EH (cell line): Measurements from ENCODE around the gene CDKN1C.

ENCODE experiments used
- DNase-seq: peaks from one replicate; pipeline ENCODE4 v3.0.0-alpha.2; 2015; ENCODE audit warnings: low read depth

The CDKN1C gene

GRCh38 chr11:2885678-2886081 lies at the start of gene CDKN1C:
CDKN1C (minus strand) TSS chr11:2885775; CDS start chr11:2885456, 319 bp downstream.
- peak; percentile 80 for DNase-seq

- no peak for DNase-seq
Measured at GRCh38 chr11:2934611-2935239, 49.1 kb upstream of the CDKN1C start.

DNA sequence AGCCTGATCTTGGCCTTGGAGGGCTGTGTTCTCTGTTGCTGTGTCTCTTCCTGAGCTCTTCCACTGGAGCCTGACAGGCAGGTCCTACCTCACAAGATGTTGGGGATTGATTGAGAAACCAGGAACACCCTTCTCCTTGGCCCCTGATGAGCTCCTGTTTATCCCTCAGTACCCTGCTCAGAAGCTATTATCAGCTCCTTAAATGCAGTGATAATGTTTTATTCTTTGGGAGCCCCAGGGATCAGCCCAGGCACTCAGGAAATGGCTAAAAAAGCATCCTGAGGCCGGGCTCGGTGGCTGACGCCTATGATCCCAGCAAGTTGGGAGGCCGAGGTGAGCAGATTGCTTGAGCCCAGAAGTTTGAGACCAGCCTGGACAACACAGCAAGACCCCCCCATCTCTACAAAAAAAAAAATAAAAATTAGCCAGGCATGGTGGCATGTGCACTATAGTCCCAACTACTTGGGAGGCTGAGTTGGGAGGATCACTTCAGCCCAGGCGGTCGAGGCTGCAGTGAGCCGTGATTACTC lies 48.5 kb upstream of the CDKN1C start:
- no peak for DNase-seq

- DNase-seq: peak; percentile 92
Measured at GRCh38 chr11:2933375-2934020, 47.9 kb upstream of the CDKN1C start.

DNA sequence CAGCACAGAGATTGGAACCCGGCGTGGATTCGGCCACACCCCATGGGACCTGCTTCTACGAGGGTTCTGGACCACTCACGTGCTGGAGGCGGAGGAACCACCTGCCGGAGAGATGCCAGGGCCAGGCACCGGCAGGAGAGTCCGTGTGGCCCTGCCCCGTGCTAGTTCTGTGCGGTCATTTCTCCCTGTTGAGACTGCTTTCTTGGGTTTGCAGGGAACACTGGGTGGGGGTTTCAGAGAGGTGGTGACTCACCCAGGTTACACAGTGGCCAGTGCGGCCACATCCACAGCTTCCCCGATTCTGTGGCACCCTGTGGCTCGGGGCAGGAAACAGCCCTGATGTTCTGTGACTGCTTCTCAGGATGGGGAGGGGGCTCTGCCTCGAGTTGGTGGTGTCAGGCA lies 47.3 kb upstream of the CDKN1C start:
- peak; percentile 67 for DNase-seq

- no peak for DNase-seq
Measured at GRCh38 chr11:2931771-2932738, 46.5 kb upstream of the CDKN1C start.

GRCh38 chr11:2931420-2931746 lies 45.8 kb upstream of the CDKN1C start:
- no peak for DNase-seq

DNA sequence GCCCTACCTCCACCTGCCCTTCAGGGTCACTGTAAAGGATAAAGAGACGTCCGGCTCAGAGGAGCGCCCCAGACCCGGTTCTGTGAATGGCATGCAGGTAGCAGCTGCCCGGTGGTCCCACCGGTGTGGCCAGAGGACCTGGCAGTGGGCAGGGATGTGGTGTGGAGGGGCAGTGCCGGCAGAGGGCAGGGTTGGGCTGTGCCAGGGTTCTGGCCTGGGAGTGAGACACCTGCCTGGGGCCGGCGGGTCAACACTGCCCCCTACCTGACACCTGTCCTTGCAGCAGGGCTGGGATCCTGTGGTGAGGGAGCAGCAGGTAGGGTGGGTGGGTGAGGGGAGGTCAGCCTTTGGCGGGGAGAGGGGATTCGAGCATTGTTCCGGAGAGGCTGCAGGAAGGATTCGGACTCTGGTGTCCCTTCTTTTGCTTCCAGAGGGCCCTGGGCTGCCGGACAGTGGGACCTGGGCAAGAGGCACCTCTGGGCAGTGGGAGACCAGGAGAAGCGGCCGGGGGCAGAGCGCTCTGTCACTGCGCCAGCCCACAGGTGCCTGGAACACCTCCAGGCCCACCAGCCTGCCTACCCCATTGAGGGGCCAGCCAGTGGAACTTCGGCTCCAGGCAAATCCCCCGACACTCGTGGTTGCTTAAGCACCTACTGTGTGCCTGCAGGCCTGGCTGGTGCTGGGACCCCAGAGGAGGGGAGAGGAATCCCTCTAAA lies 45.3 kb upstream of the CDKN1C start:
- DNase-seq: peak; percentile 57

GRCh38 chr11:2929950-2930703 lies 44.6 kb upstream of the CDKN1C start:
- DNase-seq: peak; percentile 78

DNA sequence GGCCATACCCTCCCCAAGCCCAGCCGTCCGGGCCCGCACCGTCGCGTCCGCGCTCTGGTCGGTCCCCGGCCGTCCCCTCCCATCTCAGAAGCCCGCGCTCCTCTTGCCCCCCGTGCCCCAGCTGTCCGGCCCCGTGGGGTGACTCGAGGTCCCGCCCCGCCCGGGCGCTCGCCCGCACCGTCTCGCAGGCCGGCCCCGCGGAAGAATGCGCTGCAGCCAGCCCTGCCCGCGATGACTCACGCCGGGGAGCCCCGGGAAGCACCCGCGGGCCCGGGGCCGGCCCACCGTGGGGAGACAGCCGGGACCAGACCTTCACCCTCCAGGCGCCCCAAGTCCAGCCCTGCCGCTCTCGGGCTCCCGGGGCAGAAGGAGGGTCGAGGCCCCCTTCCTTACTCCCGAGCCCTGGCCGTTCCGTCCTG lies 44.0 kb upstream of the CDKN1C start:
- DNase-seq: peak; percentile 87

DNA sequence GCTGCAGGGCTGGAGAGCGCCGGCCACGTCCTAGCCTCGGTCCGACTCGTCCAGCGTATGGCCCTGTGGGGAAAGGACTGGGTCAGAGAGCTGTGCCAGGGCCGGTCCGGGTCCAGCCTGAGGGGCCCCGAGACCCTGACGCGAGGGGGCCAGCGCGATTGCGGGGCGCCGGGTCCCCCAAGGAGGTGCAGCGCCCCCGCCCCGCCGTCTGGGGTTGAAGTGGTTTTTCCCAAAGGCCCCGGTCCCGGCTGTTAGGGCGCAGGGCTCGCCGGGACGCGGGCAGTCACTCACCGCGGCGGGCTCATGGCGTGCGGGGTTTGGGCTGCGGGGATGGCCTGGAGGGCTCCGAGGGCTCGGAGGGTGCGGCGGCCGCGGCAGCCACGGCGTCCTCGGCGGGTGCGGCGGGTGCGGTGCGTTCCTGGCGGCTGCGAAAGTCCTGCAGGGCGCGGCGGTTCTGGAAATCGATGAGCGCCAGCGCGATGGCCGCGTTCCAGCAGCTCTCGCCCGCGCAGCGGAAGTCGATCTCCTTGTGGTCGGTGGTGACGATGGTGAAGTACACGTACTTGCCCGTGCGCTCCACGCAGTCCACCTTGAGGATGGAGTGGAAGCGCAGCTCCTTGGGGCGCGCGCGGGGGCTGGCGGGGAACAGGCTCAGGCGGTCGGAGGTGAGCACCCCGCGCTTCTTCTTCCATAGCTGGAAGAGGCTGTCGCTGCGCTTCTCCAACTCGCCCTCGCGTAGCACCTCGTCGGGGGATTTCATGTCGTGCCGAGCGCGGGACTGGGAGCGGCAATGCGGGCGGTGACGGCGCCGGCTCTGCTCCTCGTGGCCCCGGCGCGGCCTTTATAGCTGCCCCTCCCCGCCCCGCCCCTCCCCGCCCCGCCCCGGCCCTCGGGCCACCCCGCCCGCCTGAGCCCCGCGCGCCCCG lies 43.3 kb upstream of the CDKN1C start, which contains the start of gene PHLDA2:
Gene PHLDA2, minus strand, starts transcription at position 816 of the 926 bp plus-strand sequence. Its CDS starts 56 bp downstream, at position 760.
- peak; percentile 79 for DNase-seq

DNA sequence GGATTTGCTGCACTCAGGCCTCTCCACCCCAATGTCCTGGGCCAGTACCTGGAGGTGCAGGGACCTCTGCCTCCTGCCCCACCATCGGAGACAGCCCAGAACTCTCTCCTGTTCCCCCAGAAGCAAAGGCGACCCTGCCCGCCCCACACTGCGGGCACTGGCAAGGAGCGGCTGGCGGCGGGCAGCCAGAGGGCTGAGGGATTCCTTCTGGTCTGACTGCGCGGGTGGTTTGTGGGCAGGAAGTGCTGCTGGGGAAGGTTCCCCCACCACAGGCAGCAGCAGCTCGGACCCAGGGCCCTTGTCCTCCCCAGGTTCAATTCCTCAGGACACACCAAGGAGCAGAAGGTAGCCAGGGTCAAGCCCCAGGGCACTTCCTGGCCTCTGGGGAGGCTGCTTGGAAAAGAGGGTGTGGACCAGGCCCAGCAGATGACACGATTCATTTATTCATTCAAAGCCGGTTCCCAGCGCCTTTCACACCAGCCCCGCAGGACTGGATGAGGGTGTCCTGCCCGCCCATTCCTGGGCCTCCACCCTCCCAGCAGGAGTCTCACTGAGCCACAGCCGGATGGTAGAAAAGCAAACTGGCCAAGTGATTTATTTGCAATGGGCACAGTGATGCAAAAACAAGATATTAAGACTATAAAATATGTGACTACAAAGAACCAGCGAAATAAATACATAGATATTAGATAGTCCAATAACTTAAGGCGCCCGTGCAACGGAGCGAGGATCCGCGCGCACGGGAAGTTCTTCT lies 42.5 kb upstream of the CDKN1C start:
- peak; percentile 59 for DNase-seq

GRCh38 chr11:2927121-2927800 lies 41.7 kb upstream of the CDKN1C start:
- DNase-seq: no peak

- no peak for DNase-seq
Measured at GRCh38 chr11:2926611-2927051, 41.1 kb upstream of the CDKN1C start.

DNA sequence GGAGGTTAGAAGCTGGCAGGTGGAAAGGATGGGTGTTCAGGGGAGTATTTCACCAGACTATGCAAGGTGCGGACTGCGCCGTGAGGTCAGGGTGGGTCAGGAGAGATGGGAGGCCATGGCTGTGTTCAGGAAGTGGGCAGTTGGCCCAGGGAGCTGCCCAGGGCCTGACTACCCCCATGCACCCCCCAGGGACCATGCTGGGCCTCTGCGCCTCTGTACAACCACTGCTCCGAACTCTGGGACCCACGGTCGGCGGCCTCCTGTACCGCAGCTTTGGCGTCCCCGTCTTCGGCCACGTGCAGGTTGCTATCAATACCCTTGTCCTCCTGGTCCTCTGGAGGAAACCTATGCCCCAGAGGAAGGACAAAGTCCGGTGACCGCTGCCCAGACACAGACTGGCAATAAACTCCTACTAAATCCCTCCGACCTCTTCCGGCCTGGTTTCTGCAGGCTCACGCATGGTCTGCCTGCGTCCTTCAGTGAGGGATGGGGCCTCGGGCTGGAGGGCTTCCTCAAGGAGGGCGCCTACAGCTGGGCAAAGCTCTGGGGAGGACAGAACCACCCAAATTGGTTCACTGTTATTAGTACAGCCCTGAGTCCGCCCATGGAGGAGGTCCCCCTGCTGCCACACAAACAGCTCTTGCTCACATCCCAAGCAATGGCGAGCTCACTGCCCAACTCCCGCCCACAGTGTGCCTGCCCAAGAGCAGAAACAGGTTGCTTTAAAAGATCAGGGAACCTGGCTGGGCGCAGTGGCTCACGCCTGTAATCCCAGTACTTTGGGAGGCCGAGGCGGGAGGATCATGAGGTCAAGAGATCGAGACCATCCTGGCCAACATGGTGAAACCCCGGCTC lies 39.5 kb upstream of the CDKN1C start:
- DNase-seq: no peak

DNA sequence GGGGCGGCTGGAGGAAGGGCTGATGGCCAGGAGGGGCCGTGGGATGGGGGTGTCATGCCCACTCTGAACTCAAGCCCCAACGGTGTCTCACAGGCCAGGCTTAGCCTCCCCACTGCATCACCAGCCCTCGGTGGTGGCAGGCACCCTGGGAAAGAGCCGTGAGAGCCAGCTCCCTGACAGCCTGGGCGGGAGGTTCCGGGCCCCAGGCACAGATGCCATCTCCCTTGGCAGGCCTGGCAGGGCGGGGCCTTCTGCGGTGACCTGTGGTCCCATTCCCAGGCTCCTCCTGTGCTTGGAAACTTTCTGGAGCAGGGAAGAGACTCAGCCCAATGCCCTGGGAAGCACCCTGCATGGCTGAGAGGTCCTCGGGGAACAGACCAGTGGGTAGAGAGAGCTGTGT lies 38.8 kb upstream of the CDKN1C start:
- DNase-seq: no peak
